GM19193 (cell line): ENCODE results near the gene MBNL3.

Experiments used
- POLR2A ChIP-seq: IDR thresholded peaks from 4 replicates; pipeline ENCODE4 v1.6.1; 2011; ENCODE audit not compliant: insufficient read depth, insufficient read length; ENCODE audit errors: extremely low read depth

Gene MBNL3

DNA sequence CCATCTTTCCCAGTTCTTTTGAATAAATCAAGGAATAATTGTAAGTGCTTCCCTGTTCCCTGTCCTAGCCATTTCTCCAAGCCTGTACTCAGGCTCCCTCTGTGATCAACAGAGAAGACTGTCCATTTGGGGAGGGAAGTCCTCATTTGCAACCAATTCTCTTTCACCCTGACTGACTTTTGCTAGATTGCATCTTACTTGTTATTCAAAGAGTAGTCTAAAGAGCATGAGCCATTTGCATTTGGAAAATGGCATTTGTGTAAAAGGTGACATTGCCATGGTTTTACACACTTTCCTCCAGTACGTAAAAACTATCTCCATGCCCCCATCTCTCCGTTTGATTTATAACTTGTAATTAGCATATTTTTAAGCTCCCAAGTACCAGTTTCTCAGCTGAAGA, 110.6 kb downstream of the MBNL3 start:
- TF ChIP-seq POLR2A: no peak

GRCh38 chrX:132375941-132376340, 112.9 kb downstream of the MBNL3 start:
- no peak for TF ChIP-seq POLR2A

DNA sequence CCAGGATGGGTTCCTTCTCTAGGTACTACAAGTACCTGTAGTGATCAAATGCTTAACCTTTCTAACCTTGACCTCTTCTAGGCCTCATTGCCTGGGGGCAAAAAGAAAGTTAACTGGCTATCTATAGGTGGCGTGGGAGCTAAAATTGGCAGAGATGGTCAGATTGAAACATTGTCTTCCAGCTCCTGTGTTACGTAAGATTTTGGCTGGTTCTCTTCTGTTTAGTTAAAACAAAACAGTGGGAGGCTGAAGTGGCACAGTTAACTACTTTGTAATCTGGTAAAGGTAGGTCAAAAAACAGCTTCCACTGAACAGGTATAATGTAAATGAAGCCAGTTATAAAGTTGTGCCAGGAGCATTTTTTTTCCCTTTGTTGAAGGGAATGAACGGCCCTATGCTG, 115.2 kb downstream of the MBNL3 start:
- TF ChIP-seq POLR2A: no peak

GRCh38 chrX:132369617-132370326, 119.1 kb downstream of the MBNL3 start:
- no peak for TF ChIP-seq POLR2A

DNA sequence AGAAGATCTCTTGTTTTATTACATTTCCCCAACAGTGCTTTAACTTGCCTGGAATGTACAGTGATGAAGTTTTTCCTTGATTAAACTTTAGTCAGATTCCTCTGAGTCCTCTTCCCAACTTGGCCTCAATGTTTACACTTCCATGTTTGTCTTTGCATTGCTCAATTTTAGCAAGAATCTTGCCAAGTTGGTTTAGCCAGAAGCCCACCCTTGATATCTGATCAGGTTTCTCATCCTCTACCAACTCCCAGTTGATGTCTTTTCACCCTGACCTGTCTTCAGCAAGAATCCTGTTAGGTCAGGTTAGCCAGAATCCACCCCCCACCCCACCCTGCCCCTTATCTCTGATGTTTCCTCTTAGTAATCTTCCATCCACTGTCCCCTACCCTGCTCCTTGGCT, 120.9 kb downstream of the MBNL3 start:
- TF ChIP-seq POLR2A: no peak

- no peak for TF ChIP-seq POLR2A
These were observed 121.5 kb downstream of the MBNL3 start for GRCh38 chrX:132367314-132367713.

GRCh38 chrX:132365490-132365889, 123.3 kb downstream of the MBNL3 start:
- no peak for TF ChIP-seq POLR2A

DNA sequence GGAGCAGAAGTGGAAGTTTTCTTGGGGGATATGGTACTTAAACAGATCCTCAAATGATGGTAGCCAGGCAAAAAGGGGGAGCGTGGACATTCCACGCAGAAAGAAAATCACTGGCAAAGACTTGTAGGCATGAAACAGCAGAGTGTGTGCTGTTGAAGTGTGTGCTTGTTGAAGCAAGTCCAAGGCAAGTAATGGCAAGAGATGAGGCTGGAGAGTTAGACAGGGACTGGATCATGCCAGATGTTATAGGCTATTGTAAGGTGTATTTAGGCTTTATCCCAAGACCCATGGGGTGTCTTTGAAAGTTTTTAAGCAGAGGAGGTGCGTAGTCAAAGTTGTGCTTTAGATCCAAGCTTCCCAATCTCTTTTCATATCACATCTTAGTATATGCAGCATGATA, 124.5 kb downstream of the MBNL3 start:
- no peak for TF ChIP-seq POLR2A

DNA sequence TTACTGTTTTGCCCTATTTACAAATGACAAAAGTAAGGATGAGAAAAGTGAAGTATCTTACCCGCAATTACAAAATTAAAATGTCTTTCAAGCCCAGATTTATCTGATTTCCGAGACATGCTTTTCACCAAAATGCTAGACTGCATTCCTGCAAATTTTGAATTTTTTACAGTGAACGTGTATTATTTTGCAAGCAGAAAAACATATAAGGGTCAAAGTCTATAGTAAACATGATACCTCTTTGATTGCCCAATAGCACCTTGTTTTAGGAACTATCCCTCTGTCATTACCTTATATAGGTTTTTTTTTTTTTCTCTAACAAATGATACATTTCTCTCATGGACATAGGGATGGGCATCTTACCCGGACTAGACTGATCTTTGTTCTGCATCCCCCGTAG, 135.4 kb downstream of the MBNL3 start:
- TF ChIP-seq POLR2A: no peak

DNA sequence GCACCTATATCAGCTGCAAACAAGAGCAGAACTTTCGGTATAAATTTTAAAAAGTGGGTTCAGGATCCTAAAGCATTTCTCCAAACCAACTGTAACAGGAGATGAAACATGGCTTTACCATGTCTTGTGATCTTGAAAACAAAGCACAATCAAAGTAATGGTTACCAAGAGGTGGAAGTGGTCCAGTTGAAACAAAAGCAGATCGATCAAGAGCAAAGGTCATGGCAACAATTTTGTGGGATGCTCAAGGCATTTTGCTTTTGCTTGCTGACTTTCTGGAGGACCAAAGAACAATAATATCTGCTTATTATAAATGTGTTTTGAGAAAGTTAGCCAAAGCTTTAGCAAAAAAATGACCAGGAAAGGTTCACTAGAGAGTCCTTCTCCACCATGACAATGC, 152.7 kb downstream of the MBNL3 start:
- TF ChIP-seq POLR2A: no peak

- TF ChIP-seq POLR2A: no peak
These were observed 155.5 kb downstream of the MBNL3 start for GRCh38 chrX:132333351-132333750.

DNA sequence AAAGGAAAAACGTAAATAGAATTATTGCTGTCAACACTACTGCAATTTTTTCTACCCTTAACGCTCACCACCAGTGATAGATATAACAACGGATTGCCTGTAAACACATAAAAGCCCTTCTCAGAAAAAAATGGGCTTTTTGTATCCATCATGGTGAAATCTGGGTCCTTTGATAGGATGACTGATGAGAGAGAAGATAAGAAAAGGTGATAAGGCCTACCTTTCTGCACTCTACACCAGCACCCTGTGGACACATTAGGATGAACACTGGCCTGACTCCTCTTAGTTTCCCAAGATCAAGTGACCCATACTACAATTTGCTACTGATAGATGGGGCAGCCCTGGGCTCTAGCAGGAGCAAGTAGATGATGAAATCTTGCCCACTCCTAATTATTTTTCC, 157.3 kb downstream of the MBNL3 start:
- no peak for TF ChIP-seq POLR2A

- no peak for TF ChIP-seq POLR2A
These were observed 157.8 kb downstream of the MBNL3 start for GRCh38 chrX:132331000-132331399.

DNA sequence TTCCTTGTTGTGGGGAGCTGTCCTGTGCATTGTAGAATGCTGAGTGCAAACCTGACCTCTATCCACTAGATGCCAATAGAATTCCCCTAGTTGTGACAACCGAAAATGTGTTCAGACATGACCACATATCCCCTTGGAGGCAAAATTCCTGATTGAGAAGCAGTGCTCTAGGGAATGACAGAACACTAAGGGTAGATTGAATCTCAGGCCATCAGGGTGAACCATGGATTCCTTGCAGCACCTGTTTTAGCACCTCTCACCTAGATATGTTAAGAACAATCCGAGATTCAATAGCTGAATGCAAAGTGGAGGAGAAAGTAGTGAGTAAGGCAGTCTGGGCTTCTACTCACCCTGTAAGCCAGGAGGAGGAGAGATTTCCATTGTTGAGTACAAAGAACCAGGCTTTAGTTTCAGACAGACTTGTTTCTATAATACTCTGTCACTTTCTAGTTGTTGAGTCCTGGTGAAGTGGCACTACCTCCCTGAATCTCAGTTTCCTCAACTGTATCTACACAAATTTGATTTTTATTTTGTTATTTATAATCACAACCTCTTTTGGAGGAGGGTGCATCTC, 158.6 kb downstream of the MBNL3 start:
- no peak for TF ChIP-seq POLR2A
